Cerebellar cortex (tissue), 1 donor: ENCODE results near the gene JADE1.

Source experiments
- DNase-seq: peaks from one replicate; pipeline ENCODE4 v3.0.0-alpha.2; 2015; ENCODE audit warnings: low spot score

Gene JADE1

GRCh38 chr4:128809477-128810330 is at the start of gene JADE1:
Gene JADE1, plus strand, starts transcription at chr4:128809700. Its CDS starts 22,059 bp downstream, at chr4:128831759.
- peak; percentile 95 for DNase-seq

GRCh38 chr4:128766781-128767180 is 42.7 kb upstream of the JADE1 start:
- DNase-seq: no peak

GRCh38 chr4:128768373-128768996 is 41.0 kb upstream of the JADE1 start:
- no peak for DNase-seq

- DNase-seq: no peak
Observed at GRCh38 chr4:128769011-128769410, 40.5 kb upstream of the JADE1 start.

GRCh38 chr4:128770807-128771206 is 38.7 kb upstream of the JADE1 start:
- DNase-seq: no peak

- DNase-seq: no peak
Observed at GRCh38 chr4:128775477-128775876, 34.0 kb upstream of the JADE1 start.

GRCh38 chr4:128775916-128776315 is 33.6 kb upstream of the JADE1 start:
- DNase-seq: no peak

GRCh38 chr4:128776794-128777216 is 32.7 kb upstream of the JADE1 start:
- no peak for DNase-seq

- no peak for DNase-seq
Observed at GRCh38 chr4:128780688-128781087, 28.8 kb upstream of the JADE1 start.

GRCh38 chr4:128782076-128782715 is 27.3 kb upstream of the JADE1 start:
- peak; percentile 69 for DNase-seq

- DNase-seq: no peak
Observed at GRCh38 chr4:128782875-128783614, 26.5 kb upstream of the JADE1 start.

- DNase-seq: no peak
Observed at GRCh38 chr4:128787509-128788311, 21.8 kb upstream of the JADE1 start.

GRCh38 chr4:128793859-128794672 is 15.4 kb upstream of the JADE1 start:
- no peak for DNase-seq

- DNase-seq: no peak
Observed at GRCh38 chr4:128796934-128797333, 12.6 kb upstream of the JADE1 start.

- no peak for DNase-seq
Observed at GRCh38 chr4:128800284-128800683, 9.2 kb upstream of the JADE1 start.

GRCh38 chr4:128800701-128801284 is 8.7 kb upstream of the JADE1 start:
- no peak for DNase-seq

- no peak for DNase-seq
Observed at GRCh38 chr4:128802680-128803628, 6.5 kb upstream of the JADE1 start.

GRCh38 chr4:128803783-128804182 is 5.7 kb upstream of the JADE1 start:
- no peak for DNase-seq

GRCh38 chr4:128810331-128810870 is 901 bp downstream of the JADE1 start:
- peak; percentile 52 for DNase-seq
